ENCODE results near the gene DIO2.

GRCh38 chr14:80215756-80216581 lies 4.7 kb upstream of the DIO2 start:
- TF ChIP-seq EZH2 (IDR thresholded peaks at IDR 0.05; ENCODE audit: low read length, missing control alignments), result no peak
- no peak for TF ChIP-seq CTCF (conservative IDR thresholded peaks at IDR 0.05 in 1 of 2, IDR thresholded peaks at IDR 0.05 in 1 of 2; ENCODE audit: low read depth in 1 of 2, low read length in 2 of 2)

All from fibroblast of lung (primary cell).